Spinal cord (tissue), 10 donors: Measurements from ENCODE around the gene ZFP3. TPM values are rescaled to one million over a fixed set of nuclear protein-coding genes. Genes with fewer than 3 reads are reported as not detected.

Experiments used
- DNase-seq, 6 donors: peaks; one replicate each; pipeline versions ENCODE4 v3.0.0 to v3.0.0-alpha.2; 2013 to 2015; ENCODE audit warnings: low spot score in 6 of 6, low read depth in 4 of 6
- H3K27ac ChIP-seq: one replicate; pipeline ENCODE4 v1.5.1; 2013; ENCODE audit warnings: low read depth, low read length, control low read depth
- H3K27me3 ChIP-seq: one replicate; pipeline ENCODE4 v1.6.1; 2013; ENCODE audit warnings: low read length; ENCODE audit not compliant: control insufficient read depth, insufficient read depth
- H3K36me3 ChIP-seq: one replicate; pipeline ENCODE4 v1.6.1; 2013; ENCODE audit warnings: low read length; ENCODE audit not compliant: control insufficient read depth, insufficient read depth
- H3K4me1 ChIP-seq: one replicate; pipeline ENCODE4 v1.6.1; 2013; ENCODE audit warnings: low read length; ENCODE audit not compliant: control insufficient read depth, insufficient read depth
- H3K4me3 ChIP-seq: one replicate; pipeline ENCODE4 v1.5.1; 2013; ENCODE audit warnings: low read depth, low read length, control low read depth
- H3K9me3 ChIP-seq: one replicate; pipeline ENCODE4 v1.6.1; 2013; ENCODE audit warnings: low read length; ENCODE audit not compliant: control insufficient read depth, insufficient read depth
- WGBS: methylation state at CpG from one replicate; pipeline ENCODE4 v1.1.5; 2013; ENCODE audit warnings: missing lambda C conversion rate; ENCODE audit not compliant: insufficient coverage; 5-methylcytosine and 5-hydroxymethylcytosine counted together
- polyA plus RNA-seq, 2 donors: library from polyadenylated mRNA; unstranded; fragments of 120-200 nt; gene quantifications; one replicate each; pipeline ENCODE4 v1.2.1, GENCODE V29; 2013; ENCODE audit not compliant: insufficient read length in 2 of 2
- total RNA-seq, 2 donors: library from RNA; depleted of rRNA in 1 of 2; stranded (reverse); fragments of 120-200 nt in 1 of 2; fragments of >200 nt in 1 of 2; gene quantifications; one replicate each; pipeline versions ENCODE4 v1.2.3 to v1.2.4, GENCODE V29; 2013 to 2014
- donor health status: healthy.

ZFP3 gene
- total and polyA plus RNA-seq, 4 donors: 8.9 to 16.1 (median 11.4) TPM

- WGBS: 89% methylated on average over 8 of the region's 15 CpGs
- DNase-seq: no peak
Observed at GRCh38 chr17:5042157-5043022, 35.9 kb upstream of the ZFP3 start.

GRCh38 chr17:5043524-5043923, 34.7 kb upstream of the ZFP3 start:
- 82% methylated on average over 1 of the region's 1 CpG for WGBS
- H3K4me1 ChIP-seq: no peaks in the 10 kb centered on the region
- DNase-seq: no peak

More at GRCh38 chr17:5042157-5043022, 35.9 kb upstream of the ZFP3 start:
- H3K27ac ChIP-seq: no peak overlapping the region
- no peaks in the 10 kb centered on the region for H3K36me3 ChIP-seq
- H3K9me3 ChIP-seq: no peaks in the 10 kb centered on the region
- no peak overlapping the region for H3K4me3 ChIP-seq
- H3K27me3 ChIP-seq: no peaks in the 10 kb centered on the region
- no peaks in the 10 kb centered on the region for H3K4me1 ChIP-seq

GRCh38 chr17:5044630-5045029, 33.6 kb upstream of the ZFP3 start:
- Histone ChIP-seq H3K36me3 (no peaks in the 10 kb centered on the region), H3K27ac (no peak overlapping the region), H3K9me3 (no peaks in the 10 kb centered on the region), H3K4me3 (no peak overlapping the region), H3K4me1 (no peaks in the 10 kb centered on the region), H3K27me3 (no peaks in the 10 kb centered on the region)
- no peak for DNase-seq
- 86% methylated on average over 1 of the region's 5 CpGs for WGBS

More at GRCh38 chr17:5043524-5043923, 34.7 kb upstream of the ZFP3 start:
- Histone ChIP-seq H3K36me3 (no peaks in the 10 kb centered on the region), H3K27me3 (no peaks in the 10 kb centered on the region), H3K9me3 (no peaks in the 10 kb centered on the region), H3K27ac (no peak overlapping the region), H3K4me3 (no peak overlapping the region)

GRCh38 chr17:5045496-5045895, 32.8 kb upstream of the ZFP3 start:
- WGBS: 90% methylated on average over 2 of the region's 6 CpGs

GRCh38 chr17:5047446-5047845, 30.8 kb upstream of the ZFP3 start:
- Histone ChIP-seq H3K9me3 (no peaks in the 10 kb centered on the region), H3K27ac (no peak overlapping the region), H3K4me3 (no peak overlapping the region), H3K36me3 (no peaks in the 10 kb centered on the region), H3K27me3 (no peaks in the 10 kb centered on the region), H3K4me1 (peaks cover 3% of the 10 kb centered on the region)
- WGBS: no CpG with 5 or more reads among the region's 2 CpGs
- peak in 1 of 6 donors; percentile 12 for DNase-seq

More at GRCh38 chr17:5045496-5045895, 32.8 kb upstream of the ZFP3 start:
- Histone ChIP-seq H3K4me3 (no peak overlapping the region), H3K36me3 (no peaks in the 10 kb centered on the region), H3K27me3 (no peaks in the 10 kb centered on the region), H3K4me1 (peaks cover 3% of the 10 kb centered on the region), H3K9me3 (no peaks in the 10 kb centered on the region), H3K27ac (no peak overlapping the region)
- DNase-seq: no peak

GRCh38 chr17:5049314-5049841, 28.9 kb upstream of the ZFP3 start:
- no peak for DNase-seq
- Histone ChIP-seq H3K27ac (no peak overlapping the region), H3K4me3 (no peak overlapping the region), H3K4me1 (peaks cover 3% of the 10 kb centered on the region), H3K9me3 (no peaks in the 10 kb centered on the region), H3K27me3 (no peaks in the 10 kb centered on the region), H3K36me3 (no peaks in the 10 kb centered on the region)
- WGBS: 17% methylated on average over 1 of the region's 5 CpGs

- 53% methylated on average over 4 of the region's 9 CpGs for whole genome bisulfite sequencing
Observed at GRCh38 chr17:5050278-5050677, 28.0 kb upstream of the ZFP3 start.

GRCh38 chr17:5055543-5055942, 22.7 kb upstream of the ZFP3 start:
- H3K27me3 ChIP-seq: no peaks in the 10 kb centered on the region
- no peaks in the 10 kb centered on the region for H3K4me1 ChIP-seq
- 88% methylated on average over 9 of the region's 10 CpGs for WGBS
- no peak overlapping the region for H3K27ac ChIP-seq
- no peak overlapping the region for H3K4me3 ChIP-seq
- H3K36me3 ChIP-seq: no peaks in the 10 kb centered on the region
- H3K9me3 ChIP-seq: no peaks in the 10 kb centered on the region
- no peak for DNase-seq

More at GRCh38 chr17:5050278-5050677, 28.0 kb upstream of the ZFP3 start:
- H3K36me3 ChIP-seq: no peaks in the 10 kb centered on the region
- peak in 2 of 6 donors; percentile 26 to 32 for DNase-seq
- H3K27ac ChIP-seq: no peak overlapping the region
- H3K27me3 ChIP-seq: no peaks in the 10 kb centered on the region
- no peak overlapping the region for H3K4me3 ChIP-seq
- no peaks in the 10 kb centered on the region for H3K9me3 ChIP-seq
- H3K4me1 ChIP-seq: peaks cover 3% of the 10 kb centered on the region

- Histone ChIP-seq H3K9me3 (no peaks in the 10 kb centered on the region), H3K27me3 (no peaks in the 10 kb centered on the region), H3K4me1 (no peaks in the 10 kb centered on the region), H3K36me3 (no peaks in the 10 kb centered on the region), H3K27ac (no peak overlapping the region), H3K4me3 (no peak overlapping the region)
- DNase-seq: peak in 1 of 6 donors; percentile 18
- WGBS: no CpG with 5 or more reads among the region's 1 CpG
Observed at GRCh38 chr17:5065227-5065744, 13.0 kb upstream of the ZFP3 start.
